ENCODE results near the gene CRIM1.

The CRIM1 gene

DNA sequence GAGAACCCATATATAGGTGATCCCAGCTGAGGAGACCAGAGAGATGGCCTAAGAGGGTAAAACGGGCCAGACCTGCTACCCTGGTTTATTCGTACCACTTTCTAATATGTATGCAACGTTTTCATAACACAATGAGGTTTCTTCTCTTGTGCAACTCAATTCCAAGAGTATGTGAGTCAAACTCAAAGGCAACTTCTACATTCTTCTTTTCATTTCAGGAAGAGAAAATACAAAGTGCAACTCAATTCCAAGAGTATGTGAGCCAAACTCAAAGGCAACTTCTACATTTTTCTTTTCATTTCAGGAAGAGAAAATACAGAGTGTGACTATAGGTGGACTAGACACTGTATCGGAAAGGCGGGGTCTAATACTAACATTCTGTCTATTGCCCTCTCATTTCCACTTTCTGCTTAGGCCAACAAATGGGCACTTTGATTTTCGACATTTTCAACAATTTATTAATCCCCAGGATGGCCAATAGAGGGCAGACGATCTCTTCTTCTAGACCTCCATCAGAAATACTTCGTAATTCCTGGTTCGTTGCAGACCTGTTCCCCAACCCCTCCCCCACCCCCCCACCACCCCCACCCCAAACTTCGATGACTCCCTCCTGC is 3.7 kb upstream of the CRIM1 start:
- no peak for DNase-seq (ENCODE audit: low read depth, low spot score)
- TF ChIP-seq YY1 (IDR thresholded peaks at IDR 0.05; ENCODE audit: insufficient read depth, insufficient read length) (no peak), ZNF274 (IDR thresholded peaks at IDR 0.05; ENCODE audit: low read depth, low read length) (no peak), SUZ12 (IDR thresholded peaks at IDR 0.05; ENCODE audit: extremely low read depth, insufficient read depth, insufficient read length) (no peak)
- Histone ChIP-seq H3K9me3 (ENCODE audit: insufficient read depth, low read length) (no peaks in the 10 kb centered on the region), H3K36me3 (ENCODE audit: insufficient read depth, insufficient read length, low read length) (no peaks in the 10 kb centered on the region), H3K27me3 (ENCODE audit: insufficient read depth, insufficient read length) (peaks cover 14% of the 10 kb centered on the region), H3K4me1 (ENCODE audit: insufficient read depth, insufficient read length) (no peaks in the 10 kb centered on the region), H3K4me3 (ENCODE audit: insufficient read length, low read depth) (no peak overlapping the region), H3K9ac (ENCODE audit: insufficient read length, low read depth) (no peak overlapping the region)

- TF ChIP-seq YY1 (IDR thresholded peaks at IDR 0.05; ENCODE audit: insufficient read depth, insufficient read length), result no peak
- TF ChIP-seq SUZ12 (IDR thresholded peaks at IDR 0.05; ENCODE audit: extremely low read depth, insufficient read depth, insufficient read length), result no peak
- TF ChIP-seq ZNF274 (IDR thresholded peaks at IDR 0.05; ENCODE audit: low read depth, low read length), result no peak
- Histone ChIP-seq H3K4me1 (ENCODE audit: insufficient read depth, insufficient read length) (no peaks in the 10 kb centered on the region), H3K27me3 (ENCODE audit: insufficient read depth, insufficient read length) (peaks cover 14% of the 10 kb centered on the region), H3K9me3 (ENCODE audit: insufficient read depth, low read length) (no peaks in the 10 kb centered on the region), H3K9ac (ENCODE audit: insufficient read length, low read depth) (no peak overlapping the region), H3K4me3 (ENCODE audit: insufficient read length, low read depth) (no peak overlapping the region), H3K36me3 (ENCODE audit: insufficient read depth, insufficient read length, low read length) (no peaks in the 10 kb centered on the region)
- DNase-seq (ENCODE audit: low read depth, low spot score), result no peak
Measured at GRCh38 chr2:36352701-36353100, 2.9 kb upstream of the CRIM1 start.

DNA sequence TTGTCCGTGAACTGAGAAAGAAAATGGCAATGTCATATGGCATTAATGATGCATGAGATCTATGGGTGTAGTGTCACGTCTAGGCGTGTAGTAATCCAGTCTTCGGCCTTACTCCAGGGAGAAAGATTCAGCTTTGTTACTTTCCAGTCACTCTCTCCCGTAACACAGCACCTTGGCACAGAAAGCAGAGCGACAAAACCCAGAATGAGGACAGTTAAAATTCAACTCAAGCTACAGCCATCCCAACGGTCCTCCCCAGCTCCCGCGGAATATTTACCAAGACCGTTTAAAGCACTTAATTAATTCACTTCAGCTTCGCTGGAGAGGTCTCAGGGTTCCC is 797 bp upstream of the CRIM1 start:
- TF ChIP-seq YY1 (IDR thresholded peaks at IDR 0.05; ENCODE audit: insufficient read depth, insufficient read length), result no peak
- no peak for TF ChIP-seq ZNF274 (IDR thresholded peaks at IDR 0.05; ENCODE audit: low read depth, low read length)
- no peak for TF ChIP-seq SUZ12 (IDR thresholded peaks at IDR 0.05; ENCODE audit: extremely low read depth, insufficient read depth, insufficient read length)
- H3K9me3 ChIP-seq (ENCODE audit: insufficient read depth, low read length), result no peaks in the 10 kb centered on the region
- peaks cover 1% of the 10 kb centered on the region for H3K36me3 ChIP-seq (ENCODE audit: insufficient read depth, insufficient read length, low read length)
- H3K4me1 ChIP-seq (ENCODE audit: insufficient read depth, insufficient read length), result no peaks in the 10 kb centered on the region
- peak overlapping the region; percentile 65 for H3K4me3 ChIP-seq (ENCODE audit: insufficient read length, low read depth)
- peaks cover 14% of the 10 kb centered on the region for H3K27me3 ChIP-seq (ENCODE audit: insufficient read depth, insufficient read length)
- DNase-seq (ENCODE audit: low read depth, low spot score), result no peak
- peak overlapping the region; percentile 92 for H3K9ac ChIP-seq (ENCODE audit: insufficient read length, low read depth)

GRCh38 chr2:36355890-36356297 is 316 bp downstream of the CRIM1 start:
- TF ChIP-seq ZNF274 (IDR thresholded peaks at IDR 0.05; ENCODE audit: low read depth, low read length), result no peak
- TF ChIP-seq YY1 (IDR thresholded peaks at IDR 0.05; ENCODE audit: insufficient read depth, insufficient read length), result no peak
- no peak for TF ChIP-seq SUZ12 (IDR thresholded peaks at IDR 0.05; ENCODE audit: extremely low read depth, insufficient read depth, insufficient read length)
- H3K4me3 ChIP-seq (ENCODE audit: insufficient read length, low read depth), result peak overlapping the region; percentile 78
- DNase-seq (ENCODE audit: low read depth, low spot score), result no peak
- H3K9me3 ChIP-seq (ENCODE audit: insufficient read depth, low read length), result no peaks in the 10 kb centered on the region
- H3K27me3 ChIP-seq (ENCODE audit: insufficient read depth, insufficient read length), result peaks cover 14% of the 10 kb centered on the region
- peak overlapping the region; percentile 83 for H3K9ac ChIP-seq (ENCODE audit: insufficient read length, low read depth)
- peaks cover 10% of the 10 kb centered on the region for H3K36me3 ChIP-seq (ENCODE audit: insufficient read depth, insufficient read length, low read length)
- H3K4me1 ChIP-seq (ENCODE audit: insufficient read depth, insufficient read length), result no peaks in the 10 kb centered on the region

GRCh38 chr2:36356298-36356989 is 866 bp downstream of the CRIM1 start:
- H3K4me1 ChIP-seq (ENCODE audit: insufficient read depth, insufficient read length), result no peaks in the 10 kb centered on the region
- peaks cover 11% of the 10 kb centered on the region for H3K36me3 ChIP-seq (ENCODE audit: insufficient read depth, insufficient read length, low read length)
- TF ChIP-seq YY1 (IDR thresholded peaks at IDR 0.05; ENCODE audit: insufficient read depth, insufficient read length) (no peak), ZNF274 (IDR thresholded peaks at IDR 0.05; ENCODE audit: low read depth, low read length) (no peak)
- H3K9ac ChIP-seq (ENCODE audit: insufficient read length, low read depth), result peak overlapping the region; percentile 83
- no peak for DNase-seq (ENCODE audit: low read depth, low spot score)
- H3K9me3 ChIP-seq (ENCODE audit: insufficient read depth, low read length), result no peaks in the 10 kb centered on the region
- peak overlapping the region; percentile 78 for H3K4me3 ChIP-seq (ENCODE audit: insufficient read length, low read depth)
- peaks cover 14% of the 10 kb centered on the region for H3K27me3 ChIP-seq (ENCODE audit: insufficient read depth, insufficient read length)

GRCh38 chr2:36356990-36357846 is 1.6 kb downstream of the CRIM1 start:
- peak overlapping the region; percentile 83 for H3K9ac ChIP-seq (ENCODE audit: insufficient read length, low read depth)
- H3K4me3 ChIP-seq (ENCODE audit: insufficient read length, low read depth), result peak overlapping the region; percentile 78
- H3K9me3 ChIP-seq (ENCODE audit: insufficient read depth, low read length), result no peaks in the 10 kb centered on the region
- peaks cover 11% of the 10 kb centered on the region for H3K36me3 ChIP-seq (ENCODE audit: insufficient read depth, insufficient read length, low read length)
- peaks cover 14% of the 10 kb centered on the region for H3K27me3 ChIP-seq (ENCODE audit: insufficient read depth, insufficient read length)
- no peak for TF ChIP-seq SUZ12 (IDR thresholded peaks at IDR 0.05; ENCODE audit: extremely low read depth, insufficient read depth, insufficient read length)
- no peak for TF ChIP-seq ZNF274 (IDR thresholded peaks at IDR 0.05; ENCODE audit: low read depth, low read length)
- TF ChIP-seq YY1 (IDR thresholded peaks at IDR 0.05; ENCODE audit: insufficient read depth, insufficient read length), result no peak
- no peak for DNase-seq (ENCODE audit: low read depth, low spot score)
- H3K4me1 ChIP-seq (ENCODE audit: insufficient read depth, insufficient read length), result no peaks in the 10 kb centered on the region
